Gastrocnemius medialis (tissue), 4 donors: Measurements from ENCODE around the gene NUDT10. TPM values are rescaled to one million over a fixed set of nuclear protein-coding genes. Genes with fewer than 3 reads are reported as not detected.
"Not testable (repeated sequence)": the region's sequence is repeated elsewhere in the genome, so short reads cannot be mapped to it uniquely, and the experiment has no call there.

Source experiments
- ATAC-seq, 2 donors: fragments of 150-250 bp; one replicate each; pipeline ENCODE4 v1.9.1; 2016
- DNase-seq, 2 donors: peaks; one replicate each; pipeline ENCODE4 v3.0.0-alpha.2; 2019
- H3K27ac ChIP-seq, 4 donors: fragments of 200-600 bp; sonication (generic); 1 replicate in 1 of 4; 2 replicates in 3 of 4; pipeline ENCODE4 v1.5.1; 2016 to 2018; ENCODE audit warnings: mild to moderate bottlenecking in 2 of 4, moderate library complexity in 1 of 4
- H3K27me3 ChIP-seq, 3 donors: fragments of 200-600 bp; sonication (generic) in 2 of 3; 1 replicate in 1 of 3; 2 replicates in 2 of 3; pipeline versions ENCODE4 v1.5.1 to v1.6.0; 2016 to 2019; ENCODE audit warnings: mild to moderate bottlenecking in 1 of 3, moderate library complexity in 1 of 3
- H3K36me3 ChIP-seq, 2 donors: fragments of 200-600 bp; sonication (generic) in 1 of 2; one replicate each; pipeline ENCODE4 v1.5.1; 2017 to 2018
- H3K4me1 ChIP-seq, 2 donors: fragments of 200-600 bp; sonication (generic) in 1 of 2; one replicate each; pipeline ENCODE4 v1.5.1; 2016 to 2017; ENCODE audit warnings: mild to moderate bottlenecking in 2 of 2
- H3K4me3 ChIP-seq, 4 donors: fragments of 200-600 bp; sonication (generic) in 3 of 4; 1 replicate in 1 of 4; 2 replicates in 3 of 4; pipeline ENCODE4 v1.5.1; 2016 to 2019; ENCODE audit warnings: mild to moderate bottlenecking in 2 of 4
- H3K9me3 ChIP-seq, 3 donors: fragments of 200-600 bp; sonication (generic) in 2 of 3; 1 replicate in 1 of 3; 2 replicates in 2 of 3; pipeline ENCODE4 v1.5.1; 2016 to 2019
- POLR2A ChIP-seq, 2 donors: fragments of 450-650 bp; IDR thresholded peaks; one replicate each; pipeline ENCODE4 v1.6.1; 2017; ENCODE audit warnings: antibody characterized with exemption in 2 of 2, mild to moderate bottlenecking in 2 of 2, moderate library complexity in 2 of 2
- in situ Hi-C, 4 donors: fragments of 200-750 bp; cut with MboI; loops; one replicate each; pipeline versions ENCODE4 v1.15.0 to v1.8.0; 2017; ENCODE audit warnings: low sequenced_read_pairs in 4 of 4
- intact Hi-C: fragments of 100-400 bp; cut with DNase I; formaldehyde crosslinking; loops from one replicate; pipeline ENCODE4 v1.15.1; 2023; ENCODE audit warnings: low total_unique reads
- total RNA-seq, 4 donors: library from RNA; depleted of rRNA; stranded (reverse); fragments of >200 nt; gene quantifications; one replicate each; pipeline versions ENCODE4 v1.1.0 to v1.2.3, GENCODE V29; 2016
- TF ChIP-seq, protein P1 (sequence below), 5 experiments: fragments of 450-650 bp in 3 of 5; fragments of 200-600 bp in 2 of 5; sonication (generic) in 2 of 5; IDR thresholded peaks in 4 of 5; conservative IDR thresholded peaks in 1 of 5; 1 replicate in 4 of 5; 2 replicates in 1 of 5; pipeline ENCODE4 v1.5.1; 2016 to 2019; ENCODE audit warnings: antibody characterized with exemption in 5 of 5, mild to moderate bottlenecking in 3 of 5, moderate library complexity in 3 of 5

The NUDT10 gene
- under 1 TPM in 1 of 4 donors, not detected in 3; 0.31 TPM for total RNA-seq

DNA sequence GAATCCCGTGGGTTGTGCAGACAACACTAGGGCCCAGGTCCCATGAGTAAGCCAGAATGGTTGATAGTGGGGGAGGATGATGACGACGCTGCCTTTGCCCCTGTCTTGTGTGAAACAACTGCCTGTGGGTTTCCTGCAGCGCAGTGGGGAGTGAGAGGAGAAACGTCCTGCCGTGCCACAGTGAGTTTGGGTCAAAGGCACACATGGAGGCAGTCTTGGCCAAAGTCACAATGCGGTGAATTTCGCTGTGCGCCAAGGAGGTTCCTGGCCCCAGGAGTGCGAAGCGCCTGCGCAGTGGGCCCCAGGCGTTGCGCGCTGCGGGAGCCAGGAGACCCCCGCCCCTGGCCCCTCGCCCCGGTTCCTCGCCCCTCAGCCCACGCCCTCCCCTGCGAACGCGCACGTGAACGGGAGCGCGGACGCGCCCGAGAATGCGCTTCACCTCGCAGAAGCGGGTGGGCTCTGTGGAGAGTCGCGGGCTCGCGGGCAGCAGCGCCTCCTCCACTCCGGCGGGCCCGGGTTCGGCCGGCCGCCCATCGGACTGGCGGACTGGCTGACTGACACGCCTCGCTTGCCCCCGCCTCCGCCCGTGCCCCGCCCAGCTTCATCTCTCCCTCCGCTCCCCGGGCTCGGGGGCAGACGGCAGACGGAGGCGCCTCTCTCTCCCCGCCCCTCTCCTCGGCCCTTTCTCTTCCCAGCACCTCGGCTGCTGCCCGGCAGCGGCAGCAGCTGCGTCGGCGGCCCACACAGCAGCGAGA is at the start of gene NUDT10:
Gene NUDT10 (plus strand): TSS at position 635 of the 755 bp plus-strand sequence. CDS start 144 bp downstream, outside the sequence.
- TF ChIP-seq, protein P1, sequence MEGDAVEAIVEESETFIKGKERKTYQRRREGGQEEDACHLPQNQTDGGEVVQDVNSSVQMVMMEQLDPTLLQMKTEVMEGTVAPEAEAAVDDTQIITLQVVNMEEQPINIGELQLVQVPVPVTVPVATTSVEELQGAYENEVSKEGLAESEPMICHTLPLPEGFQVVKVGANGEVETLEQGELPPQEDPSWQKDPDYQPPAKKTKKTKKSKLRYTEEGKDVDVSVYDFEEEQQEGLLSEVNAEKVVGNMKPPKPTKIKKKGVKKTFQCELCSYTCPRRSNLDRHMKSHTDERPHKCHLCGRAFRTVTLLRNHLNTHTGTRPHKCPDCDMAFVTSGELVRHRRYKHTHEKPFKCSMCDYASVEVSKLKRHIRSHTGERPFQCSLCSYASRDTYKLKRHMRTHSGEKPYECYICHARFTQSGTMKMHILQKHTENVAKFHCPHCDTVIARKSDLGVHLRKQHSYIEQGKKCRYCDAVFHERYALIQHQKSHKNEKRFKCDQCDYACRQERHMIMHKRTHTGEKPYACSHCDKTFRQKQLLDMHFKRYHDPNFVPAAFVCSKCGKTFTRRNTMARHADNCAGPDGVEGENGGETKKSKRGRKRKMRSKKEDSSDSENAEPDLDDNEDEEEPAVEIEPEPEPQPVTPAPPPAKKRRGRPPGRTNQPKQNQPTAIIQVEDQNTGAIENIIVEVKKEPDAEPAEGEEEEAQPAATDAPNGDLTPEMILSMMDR (IDR thresholded peaks at IDR 0.05 in 4 of 5, conservative IDR thresholded peaks at IDR 0.05 in 1 of 5), result no peak
- TF ChIP-seq POLR2A (IDR thresholded peaks at IDR 0.05), result no peak
- Histone ChIP-seq H3K9me3 (no peaks in the 10 kb centered on the region), H3K4me3 (peak within 1 kb of the TSS; percentile 37 to 47 (median 40)), H3K4me1 (no peaks in the 10 kb centered on the region), H3K27ac (no peak within 1 kb of the TSS), H3K27me3 (peaks cover 0 to 12% (median 11%) of the 10 kb centered on the region in 3 donors), H3K36me3 (no peaks in the 10 kb centered on the region)
- intact Hi-C loops (no loop called here), in situ Hi-C loops (loop anchor here in 1 of 4 donors (25.0 kb wide), 1 partner anchor 105 kb away; no protein-coding TSS in a partner anchor)
- DNase-seq (no peak), ATAC-seq (no peak)

GRCh38 chrX:51292421-51292820 is 40.2 kb upstream of the NUDT10 start:
- Histone ChIP-seq H3K4me1 (no peaks in the 10 kb centered on the region), H3K27me3 (no peaks in the 10 kb centered on the region), H3K9me3 (no peaks in the 10 kb centered on the region), H3K36me3 (no peaks in the 10 kb centered on the region), H3K4me3 (no peak overlapping the region), H3K27ac (no peak overlapping the region)
- in situ Hi-C loops, result no loop called here
- ATAC-seq (no peak), DNase-seq (no peak)
- TF ChIP-seq POLR2A (IDR thresholded peaks at IDR 0.05), result no peak
- TF ChIP-seq, protein P1 (IDR thresholded peaks at IDR 0.05 in 4 of 5, conservative IDR thresholded peaks at IDR 0.05 in 1 of 5), result no peak
- intact Hi-C loops, result no loop called here

- ATAC-seq, result no peak
- Histone ChIP-seq H3K27me3 (no peaks in the 10 kb centered on the region), H3K27ac (no peak overlapping the region), H3K4me1 (no peaks in the 10 kb centered on the region), H3K36me3 (no peaks in the 10 kb centered on the region), H3K4me3 (no peak overlapping the region), H3K9me3 (no peaks in the 10 kb centered on the region)
- intact Hi-C loops (no loop called here), in situ Hi-C loops (no loop called here)
- TF ChIP-seq POLR2A (IDR thresholded peaks at IDR 0.05), result no peak
- TF ChIP-seq, protein P1 (IDR thresholded peaks at IDR 0.05 in 4 of 5, conservative IDR thresholded peaks at IDR 0.05 in 1 of 5), result no peak
- no peak for DNase-seq
Observed at GRCh38 chrX:51296138-51296537, 36.5 kb upstream of the NUDT10 start.

GRCh38 chrX:51316271-51316670 is 16.4 kb upstream of the NUDT10 start:
- H3K4me3 ChIP-seq, result no peak overlapping the region
- no peak for DNase-seq
- H3K4me1 ChIP-seq, result no peaks in the 10 kb centered on the region
- H3K27ac ChIP-seq, result no peak overlapping the region
- intact Hi-C loops, result no loop called here
- H3K36me3 ChIP-seq, result no peaks in the 10 kb centered on the region
- TF ChIP-seq, protein P1 (IDR thresholded peaks at IDR 0.05 in 4 of 5, conservative IDR thresholded peaks at IDR 0.05 in 1 of 5), result no peak
- TF ChIP-seq POLR2A (IDR thresholded peaks at IDR 0.05), result no peak
- no peak for ATAC-seq
- no peaks in the 10 kb centered on the region for H3K9me3 ChIP-seq
- in situ Hi-C loops, result no loop called here
- no peaks in the 10 kb centered on the region for H3K27me3 ChIP-seq

GRCh38 chrX:51332943-51333785 is 542 bp downstream of the NUDT10 start:
- in situ Hi-C loops, result loop anchor here in 1 of 4 donors (25.0 kb wide), 1 partner anchor 104 kb away; no protein-coding TSS in a partner anchor
- Histone ChIP-seq H3K4me3 (peak overlapping the region; percentile 37 to 47 (median 40)), H3K27me3 (peaks cover 0 to 12% (median 11%) of the 10 kb centered on the region in 3 donors)
- H3K27ac ChIP-seq, H3K36me3 ChIP-seq, DNase-seq, H3K9me3 ChIP-seq, H3K4me1 ChIP-seq, ATAC-seq, intact Hi-C loops: not testable (repeated sequence)
